HG02588 (cell line): ENCODE data around the gene USP24.
A peak's percentile ranks its signal among the peaks of the same experiment; 100 is the strongest.
"Not testable (repeated sequence)": the region's sequence is repeated elsewhere in the genome, so short reads cannot be mapped to it uniquely, and the experiment has no call there.

ENCODE experiments used
- ATAC-seq: cut with Tn5 transposase; IDR thresholded peaks from one replicate; pipeline ENCODE4 v1.9.1; 2021; ENCODE audit warnings: mild to moderate bottlenecking, moderate library complexity; ENCODE audit not compliant: unreplicated experiment

The USP24 gene

GRCh38 chr1:55043011-55043410, 172.2 kb downstream of the USP24 start:
- no peak for ATAC-seq

- ATAC-seq = no peak
These were observed 173.6 kb downstream of the USP24 start for GRCh38 chr1:55041613-55042012.

GRCh38 chr1:55040933-55041494, 174.2 kb downstream of the USP24 start:
- no peak for ATAC-seq

GRCh38 chr1:55040083-55040932, 174.9 kb downstream of the USP24 start:
- ATAC-seq = no peak

- ATAC-seq = no peak
These were observed 175.7 kb downstream of the USP24 start, which contains the start of gene PCSK9 for GRCh38 chr1:55039342-55040082. TSS of gene PCSK9 (plus strand) at chr1:55039548. CDS start at chr1:55039838, 290 bp downstream.

- no peak for ATAC-seq
These were observed 176.2 kb downstream of the USP24 start for GRCh38 chr1:55038974-55039341.

GRCh38 chr1:55038552-55038838, 176.7 kb downstream of the USP24 start:
- no peak for ATAC-seq

DNA sequence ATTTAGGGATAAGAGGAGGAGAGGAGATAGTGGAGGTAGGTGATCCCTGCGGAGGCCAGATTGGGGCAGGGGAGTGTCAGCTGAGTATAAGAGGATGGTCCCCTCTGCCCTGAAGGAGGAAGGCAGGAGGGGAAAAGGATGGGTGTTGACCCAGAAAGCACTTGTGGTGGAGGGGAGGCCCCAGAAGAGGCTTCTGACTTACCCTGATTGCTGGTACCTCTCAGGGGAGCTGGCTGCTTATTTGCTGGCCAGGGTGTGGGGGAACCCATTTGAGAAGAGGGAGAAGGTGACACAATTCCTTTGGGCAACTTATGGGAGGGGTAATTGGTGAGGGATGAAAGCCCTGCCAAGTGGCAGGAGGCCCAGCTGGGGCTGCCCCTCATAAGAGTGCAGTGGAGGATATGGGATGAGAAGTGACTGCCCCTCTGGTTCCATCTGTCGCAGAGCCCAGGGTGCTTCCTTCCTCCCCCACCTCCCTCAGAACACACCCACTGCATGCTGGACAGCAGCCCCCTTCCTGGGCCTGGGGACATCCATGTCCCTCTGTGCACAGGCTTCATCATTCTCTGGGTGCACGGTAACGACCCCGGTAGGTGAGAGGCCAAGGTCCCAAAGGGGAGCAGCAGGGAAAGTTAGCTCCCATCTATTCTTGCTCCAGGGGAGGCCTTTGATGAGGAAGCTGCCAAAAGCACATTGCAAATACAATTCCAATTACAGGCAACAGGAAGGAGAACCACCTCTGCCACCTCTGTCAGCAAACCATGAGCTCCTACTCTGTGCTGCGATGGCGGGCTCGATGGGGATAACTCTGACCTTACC, 177.2 kb downstream of the USP24 start:
- ATAC-seq = no peak

DNA sequence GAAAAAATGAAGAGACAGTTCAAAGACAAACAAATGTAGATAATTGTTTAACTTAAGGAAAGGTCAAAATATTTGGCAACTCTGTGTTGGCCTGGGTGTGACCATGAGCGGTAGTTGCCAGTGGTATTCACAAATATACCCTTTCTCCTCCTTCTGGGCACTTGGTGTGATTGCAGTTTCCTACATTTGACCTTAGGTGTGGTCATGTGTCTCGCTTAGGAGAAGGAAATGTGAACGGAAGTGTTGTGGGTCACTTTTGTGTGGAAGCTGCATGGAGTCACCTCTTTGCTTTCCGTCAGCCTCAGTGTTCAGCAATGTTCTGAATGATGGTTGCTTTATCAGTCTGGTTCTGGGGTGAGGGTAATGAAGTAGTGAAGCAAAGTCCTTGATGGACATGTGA, 179.3 kb downstream of the USP24 start:
- no peak for ATAC-seq

DNA sequence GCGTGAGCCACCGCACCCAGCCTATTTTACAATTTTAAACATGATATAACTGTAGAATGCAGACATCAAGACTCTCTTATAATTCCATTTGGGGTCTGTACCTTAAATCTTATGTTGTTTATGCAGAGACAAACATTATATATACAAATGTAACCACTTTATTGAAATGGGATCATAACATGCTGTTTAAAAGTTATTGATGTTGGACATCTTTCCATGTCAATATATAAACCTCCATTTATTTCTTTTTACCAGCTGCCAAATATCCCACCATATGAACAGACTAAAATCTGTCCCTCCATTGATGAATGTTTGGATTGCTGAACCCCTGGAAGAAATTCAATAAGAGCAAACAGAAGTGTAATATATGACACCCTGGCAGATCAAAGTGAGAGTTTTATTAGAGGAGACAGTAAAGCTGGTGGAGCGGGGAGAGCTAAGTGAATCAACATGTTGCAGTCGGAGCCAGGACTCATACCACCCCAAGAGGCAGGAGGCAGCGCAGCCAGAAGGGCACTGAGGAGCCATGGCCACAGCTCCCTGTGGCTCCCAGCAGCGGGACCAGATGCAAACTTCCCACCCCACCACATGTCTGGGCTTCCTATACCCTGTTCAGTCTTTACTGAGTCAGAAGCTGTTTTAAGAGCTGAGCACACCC, 180.6 kb downstream of the USP24 start:
- no peak for ATAC-seq

DNA sequence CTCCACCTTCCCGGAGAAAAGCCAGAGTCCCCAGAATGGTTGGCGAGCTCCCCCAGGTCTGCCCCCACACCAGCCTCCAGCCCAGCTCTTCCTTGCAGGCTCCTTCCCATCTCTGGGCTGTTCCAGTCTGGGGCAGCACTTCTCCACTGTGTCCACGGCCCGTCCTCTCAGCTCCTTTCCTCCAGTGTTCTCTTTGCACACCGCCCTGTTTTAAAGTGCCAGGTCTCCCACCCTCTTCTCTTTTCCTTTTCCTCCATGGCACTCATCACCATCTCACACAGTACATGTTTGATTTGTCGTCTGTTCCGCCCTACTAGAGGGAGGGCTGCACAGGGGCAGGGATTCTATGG, 181.9 kb downstream of the USP24 start:
- ATAC-seq = no peak

GRCh38 chr1:55031098-55031497, 184.1 kb downstream of the USP24 start:
- not testable (repeated sequence) for ATAC-seq

DNA sequence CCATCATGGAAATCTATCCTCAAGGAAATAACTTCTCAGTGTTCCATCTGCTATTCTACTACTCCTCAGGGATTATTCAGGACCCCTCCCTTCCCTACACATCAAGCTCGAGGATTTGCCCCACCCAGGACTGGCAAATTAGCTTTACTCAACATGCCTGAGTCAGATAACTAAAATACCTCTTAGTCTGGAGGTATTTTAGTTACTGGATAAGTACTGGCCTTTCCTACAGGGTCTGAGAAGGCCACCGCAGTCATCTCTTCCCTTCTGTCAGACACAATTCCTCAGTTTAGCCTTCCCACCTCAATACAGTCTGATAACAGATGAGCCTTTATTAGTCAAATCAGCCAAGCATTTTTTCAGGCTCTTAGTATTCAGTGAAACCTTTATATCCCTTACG, 188.5 kb downstream of the USP24 start:
- not testable (repeated sequence) for ATAC-seq

DNA sequence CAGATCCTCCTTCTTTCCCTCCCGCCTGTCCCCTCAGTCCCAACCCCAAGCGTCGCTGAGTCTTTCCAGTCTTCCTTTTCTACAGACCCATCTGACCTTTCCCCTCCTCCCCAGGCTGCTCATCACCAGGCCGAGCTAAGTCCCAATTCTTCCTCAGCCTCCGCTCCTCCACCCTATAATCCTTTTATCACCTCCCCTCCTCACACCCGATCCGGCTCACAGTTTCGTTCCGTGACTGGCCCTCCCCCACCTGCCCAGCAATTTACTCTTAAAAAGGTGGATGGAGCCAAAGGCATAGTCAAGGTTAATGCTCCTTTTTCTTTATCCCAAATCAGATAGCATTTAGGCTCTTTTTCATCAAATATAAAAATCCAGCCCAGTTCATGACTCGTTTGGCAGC, 191.0 kb downstream of the USP24 start:
- ATAC-seq = not testable (repeated sequence)

DNA sequence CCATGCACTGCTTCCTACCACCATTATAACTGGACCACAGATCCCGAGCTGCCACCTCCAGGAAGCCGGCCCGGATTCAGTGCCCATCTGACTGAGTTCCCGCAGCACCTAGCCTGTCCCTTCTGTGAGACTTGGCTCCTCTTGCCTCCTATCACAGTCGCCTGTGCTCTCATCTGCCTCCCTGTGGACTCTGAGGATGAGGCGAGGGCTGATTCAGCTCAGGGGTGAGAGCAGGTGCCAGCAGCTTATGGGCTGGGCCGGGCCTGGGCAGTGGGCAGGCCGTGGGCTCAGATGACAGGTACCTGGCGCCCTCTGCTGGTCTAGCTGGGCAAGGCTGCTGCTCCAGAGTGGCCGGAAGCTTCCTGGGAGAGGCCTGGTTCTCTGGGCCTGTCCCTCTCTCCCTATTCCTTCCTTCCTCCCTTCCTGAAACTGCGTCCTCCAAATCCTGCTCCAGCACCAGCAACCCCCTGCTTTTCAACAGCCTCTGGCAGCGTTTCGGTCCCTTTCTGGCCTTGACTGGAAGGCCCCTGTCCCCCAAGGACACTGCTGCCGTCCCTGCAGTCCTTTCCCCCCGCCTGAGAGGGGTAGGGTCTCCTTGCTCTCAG, 193.1 kb downstream of the USP24 start:
- ATAC-seq = peak; percentile 55

DNA sequence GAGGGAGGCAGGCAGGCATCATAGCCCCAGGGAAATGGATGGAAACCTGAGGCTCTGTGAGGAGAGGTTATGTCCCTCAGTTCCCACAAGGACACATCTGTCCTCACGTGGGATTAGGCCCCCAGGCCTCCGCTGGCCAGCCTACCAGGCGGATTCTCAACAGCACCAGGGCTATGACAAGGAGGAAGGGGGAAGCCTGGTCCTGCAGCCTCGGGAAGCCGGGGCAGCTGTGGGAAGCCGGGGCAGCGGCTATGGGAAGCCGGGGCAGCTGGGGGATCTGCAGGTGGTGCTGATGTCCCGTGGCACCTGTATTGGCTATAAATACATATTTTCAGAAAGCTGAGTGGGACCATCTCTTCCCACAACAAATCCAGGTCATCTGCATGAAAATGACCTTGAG, 196.8 kb downstream of the USP24 start:
- no peak for ATAC-seq
